ENCODE data around the gene CD79B. TPM values are rescaled to one million over a fixed set of nuclear protein-coding genes. Genes with fewer than 3 reads are reported as not detected.

The CD79B gene
- total and polyA plus RNA-seq, 10 of the 15 experiments (the other 5 are each of a cell fraction or from before 2014, with no cell fraction given) = 17.5 to 148 (median 79.1) TPM

DNA sequence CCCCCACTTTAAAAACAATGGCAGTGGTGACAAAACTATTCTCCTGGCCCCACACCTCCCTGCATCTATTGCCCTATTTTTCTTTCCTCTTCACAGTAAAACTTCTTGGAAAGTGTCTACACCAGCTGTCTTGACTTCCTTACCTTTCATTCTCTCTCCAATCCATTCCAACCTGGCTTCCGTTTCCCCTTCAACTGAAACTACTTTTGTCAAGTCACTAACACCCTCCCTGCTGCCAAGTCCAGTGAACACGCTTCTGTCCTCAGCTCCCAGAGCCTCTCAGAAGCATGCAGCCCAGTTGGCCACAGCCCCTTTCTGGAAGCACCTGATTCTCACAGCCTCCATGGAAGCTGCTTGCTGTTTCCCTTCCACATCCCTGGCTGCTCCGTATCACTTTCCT, 44.6 kb upstream of the CD79B start (continued):
- TF ChIP-seq, protein P1, sequence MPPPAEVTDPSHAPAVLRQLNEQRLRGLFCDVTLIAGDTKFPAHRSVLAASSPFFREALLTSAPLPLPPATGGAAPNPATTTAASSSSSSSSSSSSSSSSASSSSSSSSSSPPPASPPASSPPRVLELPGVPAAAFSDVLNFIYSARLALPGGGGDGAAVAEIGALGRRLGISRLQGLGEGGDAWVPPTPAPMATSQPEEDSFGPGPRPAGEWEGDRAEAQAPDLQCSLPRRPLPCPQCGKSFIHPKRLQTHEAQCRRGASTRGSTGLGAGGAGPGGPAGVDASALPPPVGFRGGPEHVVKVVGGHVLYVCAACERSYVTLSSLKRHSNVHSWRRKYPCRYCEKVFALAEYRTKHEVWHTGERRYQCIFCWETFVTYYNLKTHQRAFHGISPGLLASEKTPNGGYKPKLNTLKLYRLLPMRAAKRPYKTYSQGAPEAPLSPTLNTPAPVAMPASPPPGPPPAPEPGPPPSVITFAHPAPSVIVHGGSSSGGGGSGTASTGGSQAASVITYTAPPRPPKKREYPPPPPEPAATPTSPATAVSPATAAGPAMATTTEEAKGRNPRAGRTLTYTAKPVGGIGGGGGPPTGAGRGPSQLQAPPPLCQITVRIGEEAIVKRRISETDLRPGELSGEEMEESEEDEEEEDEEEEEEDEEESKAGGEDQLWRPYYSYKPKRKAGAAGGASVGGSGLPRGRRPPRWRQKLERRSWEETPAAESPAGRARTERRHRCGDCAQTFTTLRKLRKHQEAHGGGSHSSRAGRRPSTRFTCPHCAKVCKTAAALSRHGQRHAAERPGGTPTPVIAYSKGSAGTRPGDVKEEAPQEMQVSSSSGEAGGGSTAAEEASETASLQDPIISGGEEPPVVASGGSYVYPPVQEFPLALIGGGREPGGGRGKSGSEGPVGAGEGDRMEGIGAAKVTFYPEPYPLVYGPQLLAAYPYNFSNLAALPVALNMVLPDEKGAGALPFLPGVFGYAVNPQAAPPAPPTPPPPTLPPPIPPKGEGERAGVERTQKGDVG (CRISPR knock-in tag; IDR thresholded peaks at IDR 0.05) = no peak
- TF ChIP-seq POLR2AphosphoS2 (IDR thresholded peaks at IDR 0.05; ENCODE audit: low read depth, low read length) (no peak), SMARCA5 (IDR thresholded peaks at IDR 0.05) (no peak), ZNF24 (IDR thresholded peaks at IDR 0.05) (no peak), SIN3A (IDR thresholded peaks at IDR 0.05; ENCODE audit: low read depth, low read length) (no peak), JUNB (IDR thresholded peaks at IDR 0.05) (no peak), PML (IDR thresholded peaks at IDR 0.05; ENCODE audit: low read length) (no peak)

DNA sequence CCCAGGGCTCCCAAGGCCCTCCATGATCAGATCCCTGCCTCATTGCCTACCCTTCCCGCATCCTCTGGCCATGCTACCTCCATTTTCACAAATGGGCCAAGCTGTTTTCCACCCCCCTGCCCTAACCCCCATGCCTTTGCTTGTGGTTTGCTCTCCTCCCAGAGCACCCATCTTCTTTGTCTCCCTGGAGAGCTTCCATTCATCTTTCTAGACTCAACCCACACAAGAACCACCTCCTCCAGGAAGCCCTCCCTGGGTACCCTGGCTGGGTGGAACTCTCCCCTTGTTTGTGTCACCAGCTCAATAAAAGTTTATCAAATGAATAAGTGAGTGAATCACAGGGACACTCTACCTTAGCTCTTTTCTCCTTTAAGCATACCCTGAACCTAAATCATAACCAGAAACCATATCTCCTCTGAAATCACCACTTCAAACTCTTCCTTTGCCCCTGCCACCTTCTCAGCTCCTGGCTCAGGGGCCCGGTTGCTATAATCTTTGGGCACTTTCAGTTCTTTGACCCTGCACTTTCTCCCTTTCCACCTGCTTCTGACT, 43.5 kb upstream of the CD79B start:
- ChIA-PET POLR2A (no interaction called here), CTCF (interaction anchor here (0.9 to 3.6 kb wide), 11 partner anchors 15 to 158 kb away, joined by 3 to 18 read pairs (median 4); partner anchors contain the start of gene GH1), RAD21 (ENCODE audit: unreplicated experiment) (interaction anchor here (0.9 to 1.3 kb wide), 5 partner anchors 29 to 158 kb away, joined by 3 to 5 read pairs (median 3); no protein-coding TSS in a partner anchor), SMC1A (ENCODE audit: uncharacterized antibody, unreplicated experiment) (interaction anchor here (1.2 to 1.6 kb wide), 2 partner anchors 41 to 55 kb away, joined by 3 to 4 read pairs; no protein-coding TSS in a partner anchor)
- ATAC-seq = no peak
- TF ChIP-seq FOXM1 (IDR thresholded peaks at IDR 0.05; ENCODE audit: low read depth, low read length) (no peak), ETV6 (conservative IDR thresholded peaks at IDR 0.05 in 1 of 2, IDR thresholded peaks at IDR 0.05 in 1 of 2; ENCODE audit: borderline replicate concordance in 1 of 2, low read depth in 1 of 2) (no peak), GABPA (IDR thresholded peaks at IDR 0.05; ENCODE audit: low read depth) (no peak), RELA (IDR thresholded peaks at IDR 0.05; ENCODE audit: borderline replicate concordance, partially characterized antibody) (no peak), CBX5 (IDR thresholded peaks at IDR 0.05; ENCODE audit: low read depth) (no peak), NR2C1 (IDR thresholded peaks at IDR 0.05) (no peak), ASH2L (IDR thresholded peaks at IDR 0.05; ENCODE audit: borderline replicate concordance, low read depth) (no peak), BRCA1 (IDR thresholded peaks at IDR 0.05; ENCODE audit: low read depth, low read length) (no peak), ZZZ3 (IDR thresholded peaks at IDR 0.05; ENCODE audit: control insufficient read depth, insufficient read length, low read depth) (no peak), SIX5 (IDR thresholded peaks at IDR 0.05; ENCODE audit: low read depth, low read length, severe bottlenecking) (no peak)
- TF ChIP-seq, protein P2, sequence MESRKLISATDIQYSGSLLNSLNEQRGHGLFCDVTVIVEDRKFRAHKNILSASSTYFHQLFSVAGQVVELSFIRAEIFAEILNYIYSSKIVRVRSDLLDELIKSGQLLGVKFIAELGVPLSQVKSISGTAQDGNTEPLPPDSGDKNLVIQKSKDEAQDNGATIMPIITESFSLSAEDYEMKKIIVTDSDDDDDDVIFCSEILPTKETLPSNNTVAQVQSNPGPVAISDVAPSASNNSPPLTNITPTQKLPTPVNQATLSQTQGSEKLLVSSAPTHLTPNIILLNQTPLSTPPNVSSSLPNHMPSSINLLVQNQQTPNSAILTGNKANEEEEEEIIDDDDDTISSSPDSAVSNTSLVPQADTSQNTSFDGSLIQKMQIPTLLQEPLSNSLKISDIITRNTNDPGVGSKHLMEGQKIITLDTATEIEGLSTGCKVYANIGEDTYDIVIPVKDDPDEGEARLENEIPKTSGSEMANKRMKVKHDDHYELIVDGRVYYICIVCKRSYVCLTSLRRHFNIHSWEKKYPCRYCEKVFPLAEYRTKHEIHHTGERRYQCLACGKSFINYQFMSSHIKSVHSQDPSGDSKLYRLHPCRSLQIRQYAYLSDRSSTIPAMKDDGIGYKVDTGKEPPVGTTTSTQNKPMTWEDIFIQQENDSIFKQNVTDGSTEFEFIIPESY (IDR thresholded peaks at IDR 0.05) = no peak
- TF ChIP-seq, protein P3, sequence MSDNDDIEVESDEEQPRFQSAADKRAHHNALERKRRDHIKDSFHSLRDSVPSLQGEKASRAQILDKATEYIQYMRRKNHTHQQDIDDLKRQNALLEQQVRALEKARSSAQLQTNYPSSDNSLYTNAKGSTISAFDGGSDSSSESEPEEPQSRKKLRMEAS (IDR thresholded peaks at IDR 0.05; ENCODE audit: low read depth, low read length) = no peak
- no peak for FAIRE-seq
- Histone ChIP-seq H3K4me1 (ENCODE audit: control insufficient read depth, insufficient read depth, low read length) (no peaks in the 10 kb centered on the region), H3K4me2 (ENCODE audit: control insufficient read depth, insufficient read depth) (no peak overlapping the region), H3K27me3 (replicated peaks in 1 of 2; ENCODE audit: control insufficient read depth in 2 of 2, insufficient read depth in 2 of 2, low read length in 1 of 2) (peaks cover 0 to 2% of the 10 kb centered on the region in 2 experiments; a peak in 1 of 4 replicates), H3K4me3 (no peak overlapping the region), H3K9ac (ENCODE audit: control insufficient read depth, insufficient read depth, low read length) (no peak overlapping the region), H4K20me1 (ENCODE audit: control insufficient read depth, insufficient read depth) (no peaks in the 10 kb centered on the region), H2AFZ (ENCODE audit: control insufficient read depth, low read depth, low read length) (no peak overlapping the region), H3K36me3 (ENCODE audit: control insufficient read depth in 2 of 2, insufficient read depth in 2 of 2, low read length in 1 of 2) (no peaks in the 10 kb centered on the region), H3K79me2 (ENCODE audit: control insufficient read depth, insufficient read depth, low read length) (no peaks in the 10 kb centered on the region), H3K27ac (ENCODE audit: control insufficient read depth, insufficient read depth) (no peak overlapping the region), H3K9me3 (replicated peaks; ENCODE audit: control insufficient read depth, insufficient read depth, low read length) (no peaks in the 10 kb centered on the region)
- intact Hi-C loops (cut with micrococcal nuclease; ENCODE audit: unreplicated experiment) = no loop called here
- BruUV-seq (replicated peaks) = no TSS peak
- 10% methylated on average over 2 of the region's 2 CpGs for WGBS (ENCODE audit: insufficient coverage, insufficient replicate concordance, low lambda C conversion rate, missing lambda C conversion rate)
- no peak for DNase-seq (ENCODE audit: low read depth, low spot score)
- in situ Hi-C loops (cut with MboI) = no loop called here

Data from GM12878 (cell line).